NCI-H187 treated with DMSO at 0.1 percent for 48 hours (cell line): ENCODE data around the gene TJP1.
"Not testable (repeated sequence)": the region's sequence is repeated elsewhere in the genome, so short reads cannot be mapped to it uniquely, and the experiment has no call there.

Experiments used
- DNase-seq: peaks from one replicate; lab custom pipeline; 2025; lab: John Stamatoyannopoulos, UW

TJP1 gene

DNA sequence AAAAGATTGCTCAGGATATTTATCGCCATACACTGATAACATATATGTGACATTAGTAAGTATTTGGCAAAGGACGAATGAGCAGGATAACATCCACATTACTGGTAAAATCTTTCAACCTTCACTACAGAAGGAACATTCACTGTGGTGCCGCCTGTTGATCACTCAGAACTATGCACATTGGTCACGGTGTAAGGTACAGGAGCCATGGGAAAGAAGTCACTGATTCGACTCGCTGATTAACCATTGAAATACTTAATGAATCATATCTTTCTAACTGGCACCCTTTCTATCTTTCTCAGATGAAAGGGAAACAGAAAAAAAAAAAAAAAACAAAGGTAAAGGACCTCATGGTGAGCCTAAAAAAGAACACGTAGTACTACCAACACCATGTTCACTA is 68.8 kb downstream of the TJP1 start:
- no peak for DNase-seq

DNA sequence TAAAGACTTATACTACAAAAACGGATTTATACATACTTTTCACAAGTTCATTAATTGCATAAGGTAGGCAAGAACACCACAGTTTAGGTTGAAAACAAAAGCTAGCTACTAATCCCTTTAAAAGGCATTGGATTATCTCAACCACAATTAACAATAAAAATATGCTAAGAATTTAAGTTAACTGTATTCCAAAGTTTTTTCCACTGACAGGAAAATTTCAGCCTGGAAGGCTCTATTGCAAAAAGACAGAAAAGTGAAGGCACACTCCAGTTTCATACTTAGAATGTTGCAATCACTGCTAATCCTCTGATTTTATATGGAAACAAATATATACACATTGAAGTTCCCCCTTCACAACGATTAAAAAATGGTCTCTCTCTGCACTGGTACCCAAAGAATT is 71.5 kb downstream of the TJP1 start:
- no peak for DNase-seq

DNA sequence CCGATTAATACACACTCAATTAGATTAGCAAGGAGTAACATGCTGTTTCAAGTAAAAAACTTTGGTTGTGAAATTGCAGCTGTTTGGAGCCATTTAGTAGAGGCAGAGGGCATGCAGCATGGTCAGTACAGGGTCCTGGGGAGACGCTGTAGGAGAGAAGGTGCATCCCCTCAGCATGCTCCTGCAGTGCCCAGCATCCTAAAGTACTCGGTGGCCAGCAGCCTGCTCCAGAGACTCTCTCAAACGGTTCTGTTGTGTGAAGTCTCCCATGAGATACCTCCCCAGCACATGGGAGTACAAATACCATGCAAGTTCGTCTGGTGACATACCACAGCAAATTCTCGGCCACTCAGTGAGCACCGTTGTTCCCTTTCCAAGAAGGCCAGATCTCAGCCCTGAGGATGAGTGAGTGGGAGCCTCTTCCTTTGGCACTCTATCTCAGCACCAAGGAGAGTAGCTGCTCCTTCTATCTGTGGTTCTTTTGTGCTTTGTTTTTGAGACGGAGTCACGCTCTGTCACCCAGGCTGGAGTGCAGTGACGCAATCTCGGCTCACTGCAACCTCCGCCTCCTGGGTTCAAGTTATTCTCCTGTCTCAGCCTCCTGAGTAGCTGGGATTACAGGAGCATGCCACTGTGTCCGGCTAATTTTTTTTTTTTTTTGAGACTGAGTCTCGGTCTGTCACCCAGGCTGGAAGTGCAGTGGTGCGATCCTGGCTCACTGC is 72.7 kb downstream of the TJP1 start:
- DNase-seq = no peak

GRCh38 chr15:29747837-29748417 is 74.3 kb downstream of the TJP1 start:
- no peak for DNase-seq

DNA sequence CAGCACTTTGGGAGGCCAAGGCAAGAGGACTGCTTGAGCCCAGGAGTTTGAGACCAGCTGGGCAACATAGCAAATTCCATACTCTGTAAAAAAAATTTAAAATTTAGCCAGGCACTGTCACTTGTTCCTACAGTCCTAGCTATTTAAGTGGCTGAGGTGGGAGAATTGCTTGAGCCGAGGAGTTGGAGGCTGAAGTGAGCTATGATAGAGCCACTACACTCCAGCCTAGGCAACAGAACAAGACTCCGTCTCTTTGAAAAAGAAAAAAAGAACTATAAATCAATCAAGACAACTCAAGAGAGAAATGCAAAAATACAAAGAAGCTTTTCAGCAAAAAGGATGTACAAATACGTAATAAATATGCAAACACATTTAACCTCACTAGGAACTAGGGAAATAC is 78.8 kb downstream of the TJP1 start:
- no peak for DNase-seq

DNA sequence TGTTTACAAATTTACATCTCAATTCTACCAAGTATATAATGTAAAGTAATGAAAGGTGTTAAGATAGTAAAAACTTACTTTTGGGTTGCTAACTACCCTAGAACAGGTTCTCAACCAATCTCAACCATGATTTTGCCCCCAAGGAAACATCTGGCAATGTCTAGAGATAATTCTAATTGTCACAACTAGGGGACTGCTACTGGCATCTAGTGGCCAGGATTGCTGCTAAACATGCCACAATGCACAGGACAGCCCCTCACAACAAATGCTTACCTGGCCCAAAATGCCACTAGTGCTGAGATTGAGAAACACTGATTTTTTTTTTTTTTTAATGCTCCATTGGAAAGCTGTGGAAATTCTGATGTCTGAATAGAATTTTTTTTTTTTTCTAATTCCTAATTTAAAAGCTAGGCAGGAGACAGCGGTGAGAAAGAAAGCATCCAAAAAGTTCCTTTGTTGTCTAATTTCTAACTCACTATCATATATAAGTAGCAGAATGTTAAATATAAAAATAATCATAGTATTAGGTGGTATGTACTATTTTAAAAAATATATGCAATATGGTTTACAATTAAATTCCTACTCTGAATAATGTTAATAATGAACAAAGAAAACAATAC is 81.5 kb downstream of the TJP1 start:
- no peak for DNase-seq

GRCh38 chr15:29736744-29737020 is 85.6 kb downstream of the TJP1 start:
- DNase-seq = no peak

GRCh38 chr15:29736012-29736743 is 86.1 kb downstream of the TJP1 start:
- DNase-seq = no peak

- DNase-seq = no peak
Measured at GRCh38 chr15:29734917-29735572, 87.2 kb downstream of the TJP1 start.

DNA sequence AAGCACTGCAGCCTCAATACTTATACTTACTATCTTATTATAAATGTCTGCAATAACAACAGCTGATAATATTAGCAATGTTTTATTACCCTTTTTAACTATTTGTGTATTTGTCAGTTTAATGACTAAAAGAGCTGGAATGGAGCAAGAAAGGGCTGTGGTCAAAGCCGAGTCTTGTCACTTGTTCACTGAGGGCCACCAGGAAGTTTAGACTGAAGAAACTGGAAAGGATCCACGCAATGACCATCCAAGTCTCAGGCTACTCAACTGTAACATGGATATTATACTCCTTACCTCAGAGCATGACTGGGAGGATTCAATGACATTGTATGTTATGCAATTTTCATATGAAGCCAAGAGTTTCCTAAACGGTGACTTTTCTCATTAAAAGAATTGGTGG is 90.4 kb downstream of the TJP1 start:
- DNase-seq = no peak

DNA sequence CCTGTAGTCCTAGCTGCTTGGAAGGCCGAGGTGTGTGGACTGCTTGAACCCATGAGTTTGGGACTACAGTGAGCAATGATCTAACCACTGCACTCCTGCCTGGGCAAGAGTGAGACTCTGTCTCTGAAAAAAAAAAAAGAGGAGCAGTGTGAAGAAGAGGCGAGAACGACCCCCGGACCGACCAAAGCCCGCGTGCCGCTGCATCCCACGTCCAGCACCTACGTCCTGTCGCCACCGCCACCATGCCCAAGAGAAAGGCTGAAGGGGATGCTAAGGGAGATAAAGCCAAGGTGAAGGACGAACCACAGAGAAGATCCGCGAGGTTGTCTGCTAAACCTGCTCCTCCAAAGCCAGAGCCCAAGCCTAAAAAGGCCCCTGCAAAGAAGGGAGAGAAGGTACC is 91.8 kb downstream of the TJP1 start:
- not testable (repeated sequence) for DNase-seq

- no peak for DNase-seq
Measured at GRCh38 chr15:29728418-29728817, 93.8 kb downstream of the TJP1 start.

GRCh38 chr15:29727871-29728270 is 94.4 kb downstream of the TJP1 start:
- DNase-seq = no peak

DNA sequence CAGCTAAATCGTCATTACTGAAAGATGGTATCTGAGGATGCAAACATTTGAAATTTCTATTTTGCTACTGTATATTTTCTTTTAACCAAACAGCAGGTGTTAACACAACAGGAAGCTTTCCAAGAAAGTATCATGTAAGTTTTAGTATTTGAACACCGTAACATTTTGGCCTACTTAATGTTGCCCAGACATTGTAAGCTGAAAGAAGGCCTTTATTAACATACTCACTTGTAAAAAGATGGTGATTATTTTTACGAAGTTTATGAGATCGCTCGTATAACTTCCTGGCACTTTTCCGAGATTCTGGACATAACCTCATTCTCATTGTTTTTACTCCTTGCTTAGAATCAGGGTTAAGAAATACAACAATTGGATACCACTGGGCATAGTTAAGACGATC is 95.7 kb downstream of the TJP1 start:
- no peak for DNase-seq

DNA sequence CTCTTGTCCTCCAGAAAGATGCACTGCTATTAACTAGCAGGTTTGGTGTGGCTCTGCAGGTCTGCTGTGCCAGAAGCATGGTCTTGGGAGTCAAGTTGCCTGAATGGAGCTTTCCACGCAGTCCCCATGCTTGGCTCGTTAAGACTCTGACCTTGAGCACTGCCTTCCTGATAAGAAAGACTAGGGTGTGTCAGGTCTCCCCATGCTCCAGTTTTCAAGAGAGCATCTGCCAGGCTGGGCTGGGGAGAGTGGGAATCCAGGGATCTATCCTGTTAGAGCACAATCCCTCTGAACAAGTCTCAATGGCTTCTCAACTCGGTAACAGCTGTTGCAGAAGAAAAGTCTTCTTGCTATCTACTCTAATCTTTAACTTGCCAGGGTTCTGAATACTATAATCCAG is 98.2 kb downstream of the TJP1 start:
- DNase-seq = no peak

DNA sequence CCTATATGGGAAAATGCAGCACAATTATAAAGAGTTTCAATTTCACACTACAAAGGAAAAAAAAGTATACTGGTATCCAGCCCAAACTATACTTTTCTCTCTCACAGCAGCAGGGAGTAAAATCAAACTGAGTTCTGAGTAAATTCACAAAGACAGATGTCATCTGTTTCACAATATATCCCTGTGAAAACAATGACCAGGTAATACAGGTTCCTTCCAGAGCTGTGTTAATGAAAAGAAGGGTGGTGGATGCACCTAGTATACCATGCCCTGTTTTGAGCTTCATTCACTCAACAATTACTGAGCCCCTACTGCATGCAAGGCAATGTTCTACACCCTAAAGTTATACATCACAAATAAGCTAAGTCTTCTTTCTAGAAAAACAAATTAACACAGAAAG is 108.5 kb downstream of the TJP1 start:
- DNase-seq = no peak

DNA sequence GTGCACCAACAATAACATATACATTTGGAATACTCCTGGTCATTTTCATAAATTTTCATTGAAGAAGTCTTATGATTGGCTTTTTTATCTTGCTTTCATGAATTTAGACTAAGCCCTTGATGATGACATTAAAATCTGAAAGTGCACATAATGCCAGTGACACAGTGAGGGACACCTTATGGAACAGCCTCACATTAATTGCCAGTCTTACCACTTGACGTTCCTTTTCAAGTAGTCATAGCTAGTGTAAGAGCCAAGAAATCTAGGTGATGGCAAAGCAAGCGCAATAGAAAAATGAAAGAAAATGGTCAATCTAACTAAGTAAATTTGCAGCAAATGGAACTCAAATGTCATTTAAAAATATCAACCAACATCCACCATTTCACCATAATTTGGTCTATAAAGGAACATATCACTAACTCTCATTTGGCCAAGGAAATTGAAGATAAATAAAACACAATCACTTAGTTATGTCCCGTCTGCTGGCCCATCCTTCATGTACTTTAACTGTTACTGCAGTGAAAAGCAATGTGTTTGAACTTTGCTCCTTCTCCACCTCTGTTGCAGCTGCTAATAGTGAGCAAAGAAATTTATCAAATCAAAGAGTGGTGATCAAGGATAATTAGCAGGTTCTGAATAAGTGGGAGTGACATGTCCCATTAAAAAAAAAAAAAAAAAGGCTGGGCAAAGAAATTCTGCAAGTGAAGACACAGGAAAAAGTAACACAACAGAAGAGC is 110.0 kb downstream of the TJP1 start:
- no peak for DNase-seq

DNA sequence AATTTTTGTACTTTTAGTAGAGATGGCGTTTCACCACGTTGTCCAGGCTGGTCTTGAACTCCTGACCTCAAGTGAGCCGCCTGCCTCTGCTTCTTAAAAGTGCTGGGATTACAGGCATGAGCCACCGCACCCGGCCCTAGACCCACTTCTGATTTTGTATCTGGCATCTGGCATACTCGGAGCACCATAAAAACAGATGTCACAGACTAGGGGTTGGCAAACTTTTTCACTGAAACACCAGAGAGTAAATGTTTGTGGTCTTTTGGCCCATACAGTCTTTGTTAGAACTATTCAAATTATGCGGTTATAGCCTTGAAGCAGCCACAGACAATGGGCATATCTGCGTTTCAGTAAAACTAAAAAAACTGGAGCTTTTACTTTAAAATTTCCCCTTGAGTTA is 110.7 kb downstream of the TJP1 start:
- DNase-seq = no peak

DNA sequence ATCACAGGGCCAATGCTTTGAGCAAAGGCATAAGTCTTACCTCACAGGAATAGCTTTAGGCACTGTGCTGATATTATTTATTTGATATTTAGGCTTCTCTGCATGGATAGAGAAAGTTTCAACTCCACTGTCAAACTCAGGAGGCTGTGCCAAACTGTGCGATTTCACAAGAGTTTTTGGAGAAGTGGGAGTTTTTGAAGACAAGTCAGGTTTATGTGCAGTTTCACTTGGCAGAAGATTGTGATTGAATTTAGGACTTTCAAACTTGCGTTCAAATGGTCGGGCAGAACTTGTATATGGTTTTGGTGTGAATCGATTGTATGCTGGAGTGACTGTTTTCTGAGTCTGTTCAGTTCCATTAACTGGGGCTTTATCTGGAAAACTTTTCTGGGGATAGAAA is 113.7 kb downstream of the TJP1 start:
- DNase-seq = no peak

- no peak for DNase-seq
Measured at GRCh38 chr15:29704950-29705597, 117.2 kb downstream of the TJP1 start.

- no peak for DNase-seq
Measured at GRCh38 chr15:29701151-29701550, 121.1 kb downstream of the TJP1 start.

GRCh38 chr15:29700296-29700695 is 122.0 kb downstream of the TJP1 start:
- no peak for DNase-seq
